ENCODE measurements around the gene OLFML3.

The OLFML3 gene

GRCh38 chr1:113958691-113959090 is 20.6 kb upstream of the OLFML3 start:
- no CpG with 5 or more reads among the region's 1 CpG for WGBS, 2 donors (ENCODE audit: extremely low coverage in 2 of 2, insufficient read length in 2 of 2, insufficient replicate concordance in 1 of 2)
- no peaks in the 10 kb centered on the region for H3K9me3 ChIP-seq (replicated peaks in 1 of 2; ENCODE audit: control insufficient read depth in 2 of 2, insufficient read depth in 1 of 2, low read depth in 1 of 2, low read length in 2 of 2)
- H3K79me1 ChIP-seq (ENCODE audit: low read depth, low read length) = no peaks in the 10 kb centered on the region
- no peak overlapping the region for H3K23ac ChIP-seq (ENCODE audit: low read depth, low read length, poor library complexity)
- DNase-seq (ENCODE audit: low spot score) = no peak
- H2BK15ac ChIP-seq (ENCODE audit: low read length) = no peak overlapping the region
- H3K18ac ChIP-seq (ENCODE audit: low read length) = no peak overlapping the region
- no peak overlapping the region for H3K4ac ChIP-seq (ENCODE audit: low read length)
- H4K91ac ChIP-seq (ENCODE audit: low read depth, low read length, poor library complexity) = no peak overlapping the region
- no peak overlapping the region for H2BK12ac ChIP-seq (ENCODE audit: low read length)
- no peak overlapping the region for H3K14ac ChIP-seq (ENCODE audit: low read length)
- H3K27ac ChIP-seq (replicated peaks; ENCODE audit: low read length) = no peak overlapping the region
- no peaks in the 10 kb centered on the region for H3K27me3 ChIP-seq (ENCODE audit: control insufficient read depth in 3 of 3, insufficient read depth in 3 of 3, low read depth in 1 of 3, low read length in 3 of 3)
- no peak overlapping the region for H3K4me2 ChIP-seq (ENCODE audit: insufficient read depth, low read length, poor library complexity, severe bottlenecking)
- H2BK5ac ChIP-seq (ENCODE audit: low read length) = no peak overlapping the region
- no peak overlapping the region for H2BK120ac ChIP-seq (ENCODE audit: low read depth, low read length)
- H4K8ac ChIP-seq (ENCODE audit: low read depth, low read length) = no peak overlapping the region
- no peak overlapping the region for H2AK5ac ChIP-seq (ENCODE audit: low read depth, low read length)
- peaks cover 11 to 95% of the 10 kb centered on the region in 2 donors for H3K36me3 ChIP-seq (replicated peaks in 1 of 2; ENCODE audit: control insufficient read depth in 2 of 2, insufficient read depth in 2 of 2, low read length in 2 of 2)
- H3K4me3 ChIP-seq (ENCODE audit: low read length in 2 of 2) = no peak overlapping the region
- peaks cover 0 to 3% of the 10 kb centered on the region in 2 donors for H3K4me1 ChIP-seq (ENCODE audit: control insufficient read depth in 2 of 2, insufficient read depth in 1 of 2, low read depth in 1 of 2, low read length in 2 of 2)
- no peak overlapping the region for H3K9ac ChIP-seq (ENCODE audit: low read depth, low read length, poor library complexity)
- no peak overlapping the region for H2AFZ ChIP-seq (ENCODE audit: low read length)

- DNase-seq (ENCODE audit: low spot score) = no peak
- no peak overlapping the region for H3K4ac ChIP-seq (ENCODE audit: low read length)
- no peak overlapping the region for H3K23ac ChIP-seq (ENCODE audit: low read depth, low read length, poor library complexity)
- peaks cover 14 to 84% of the 10 kb centered on the region in 2 donors for H3K36me3 ChIP-seq (replicated peaks in 1 of 2; ENCODE audit: control insufficient read depth in 2 of 2, insufficient read depth in 2 of 2, low read length in 2 of 2)
- H3K4me1 ChIP-seq (ENCODE audit: control insufficient read depth in 2 of 2, insufficient read depth in 1 of 2, low read depth in 1 of 2, low read length in 2 of 2) = peaks cover 4 to 5% of the 10 kb centered on the region in 2 donors
- H2AK5ac ChIP-seq (ENCODE audit: low read depth, low read length) = no peak overlapping the region
- no peak overlapping the region for H3K18ac ChIP-seq (ENCODE audit: low read length)
- H3K9me3 ChIP-seq (replicated peaks in 1 of 2; ENCODE audit: control insufficient read depth in 2 of 2, insufficient read depth in 1 of 2, low read depth in 1 of 2, low read length in 2 of 2) = peaks cover 2 to 19% of the 10 kb centered on the region in 2 donors
- no CpG with 5 or more reads among the region's 12 CpGs for WGBS, 2 donors (ENCODE audit: extremely low coverage in 2 of 2, insufficient read length in 2 of 2, insufficient replicate concordance in 1 of 2)
- H3K4me3 ChIP-seq (ENCODE audit: low read length in 2 of 2) = no peak overlapping the region
- no peak overlapping the region for H3K4me2 ChIP-seq (ENCODE audit: insufficient read depth, low read length, poor library complexity, severe bottlenecking)
- no peak overlapping the region for H2AFZ ChIP-seq (ENCODE audit: low read length)
- H2BK15ac ChIP-seq (ENCODE audit: low read length) = no peak overlapping the region
- H2BK5ac ChIP-seq (ENCODE audit: low read length) = no peak overlapping the region
- no peak overlapping the region for H2BK12ac ChIP-seq (ENCODE audit: low read length)
- H3K9ac ChIP-seq (ENCODE audit: low read depth, low read length, poor library complexity) = no peak overlapping the region
- no peak overlapping the region for H2BK120ac ChIP-seq (ENCODE audit: low read depth, low read length)
- H3K79me1 ChIP-seq (ENCODE audit: low read depth, low read length) = no peaks in the 10 kb centered on the region
- H4K8ac ChIP-seq (ENCODE audit: low read depth, low read length) = no peak overlapping the region
- H3K27me3 ChIP-seq (ENCODE audit: control insufficient read depth in 3 of 3, insufficient read depth in 3 of 3, low read depth in 1 of 3, low read length in 3 of 3) = no peaks in the 10 kb centered on the region
- H3K27ac ChIP-seq (replicated peaks; ENCODE audit: low read length) = no peak overlapping the region
- H3K14ac ChIP-seq (ENCODE audit: low read length) = no peak overlapping the region
- H4K91ac ChIP-seq (ENCODE audit: low read depth, low read length, poor library complexity) = no peak overlapping the region
These were observed 15.9 kb upstream of the OLFML3 start for GRCh38 chr1:113963281-113963906.

- no peak overlapping the region for H3K23ac ChIP-seq (ENCODE audit: low read depth, low read length, poor library complexity)
- H2AFZ ChIP-seq (ENCODE audit: low read length) = no peak overlapping the region
- no peak for DNase-seq (ENCODE audit: low spot score)
- H3K4me3 ChIP-seq (ENCODE audit: low read length in 2 of 2) = no peak overlapping the region
- H3K27me3 ChIP-seq (ENCODE audit: control insufficient read depth in 3 of 3, insufficient read depth in 3 of 3, low read depth in 1 of 3, low read length in 3 of 3) = no peaks in the 10 kb centered on the region
- no peak overlapping the region for H2BK120ac ChIP-seq (ENCODE audit: low read depth, low read length)
- no peak overlapping the region for H3K9ac ChIP-seq (ENCODE audit: low read depth, low read length, poor library complexity)
- H2BK15ac ChIP-seq (ENCODE audit: low read length) = no peak overlapping the region
- H4K8ac ChIP-seq (ENCODE audit: low read depth, low read length) = no peak overlapping the region
- H3K4me2 ChIP-seq (ENCODE audit: insufficient read depth, low read length, poor library complexity, severe bottlenecking) = no peak overlapping the region
- no peak overlapping the region for H3K4ac ChIP-seq (ENCODE audit: low read length)
- no peak overlapping the region for H2BK12ac ChIP-seq (ENCODE audit: low read length)
- H3K36me3 ChIP-seq (replicated peaks in 1 of 2; ENCODE audit: control insufficient read depth in 2 of 2, insufficient read depth in 2 of 2, low read length in 2 of 2) = peaks cover 23 to 84% of the 10 kb centered on the region in 2 donors
- WGBS, 2 donors (ENCODE audit: extremely low coverage in 2 of 2, insufficient read length in 2 of 2, insufficient replicate concordance in 1 of 2) = no CpG with 5 or more reads among the region's 4 CpGs
- H2AK5ac ChIP-seq (ENCODE audit: low read depth, low read length) = no peak overlapping the region
- no peak overlapping the region for H3K14ac ChIP-seq (ENCODE audit: low read length)
- no peak overlapping the region for H3K18ac ChIP-seq (ENCODE audit: low read length)
- no peak overlapping the region for H2BK5ac ChIP-seq (ENCODE audit: low read length)
- peaks cover 4 to 5% of the 10 kb centered on the region in 2 donors for H3K4me1 ChIP-seq (ENCODE audit: control insufficient read depth in 2 of 2, insufficient read depth in 1 of 2, low read depth in 1 of 2, low read length in 2 of 2)
- H3K27ac ChIP-seq (replicated peaks; ENCODE audit: low read length) = no peak overlapping the region
- no peak overlapping the region for H4K91ac ChIP-seq (ENCODE audit: low read depth, low read length, poor library complexity)
- H3K9me3 ChIP-seq (replicated peaks in 1 of 2; ENCODE audit: control insufficient read depth in 2 of 2, insufficient read depth in 1 of 2, low read depth in 1 of 2, low read length in 2 of 2) = peaks cover 2 to 19% of the 10 kb centered on the region in 2 donors
- no peaks in the 10 kb centered on the region for H3K79me1 ChIP-seq (ENCODE audit: low read depth, low read length)
These were observed 13.4 kb upstream of the OLFML3 start for GRCh38 chr1:113965703-113966412.

- H2BK120ac ChIP-seq (ENCODE audit: low read depth, low read length) = no peak overlapping the region
These were observed 6.3 kb upstream of the OLFML3 start for GRCh38 chr1:113972954-113973353.

More at GRCh38 chr1:113972954-113973353, 6.3 kb upstream of the OLFML3 start:
- Histone ChIP-seq H2BK15ac (ENCODE audit: low read length) (no peak overlapping the region), H3K27me3 (ENCODE audit: control insufficient read depth in 3 of 3, insufficient read depth in 3 of 3, low read depth in 1 of 3, low read length in 3 of 3) (peaks cover 0 to 2% (median 0%) of the 10 kb centered on the region in 3 experiments), H3K9me3 (replicated peaks in 1 of 2; ENCODE audit: control insufficient read depth in 2 of 2, insufficient read depth in 1 of 2, low read depth in 1 of 2, low read length in 2 of 2) (no peaks in the 10 kb centered on the region), H4K8ac (ENCODE audit: low read depth, low read length) (no peak overlapping the region), H3K4me2 (ENCODE audit: insufficient read depth, low read length, poor library complexity, severe bottlenecking) (no peak overlapping the region), H2BK12ac (ENCODE audit: low read length) (no peak overlapping the region), H3K9ac (ENCODE audit: low read depth, low read length, poor library complexity) (peak overlapping the region; percentile 65), H3K36me3 (replicated peaks in 1 of 2; ENCODE audit: control insufficient read depth in 2 of 2, insufficient read depth in 2 of 2, low read length in 2 of 2) (peaks cover 24 to 72% of the 10 kb centered on the region in 2 donors), H2AFZ (ENCODE audit: low read length) (no peak overlapping the region), H3K79me1 (ENCODE audit: low read depth, low read length) (no peaks in the 10 kb centered on the region), H3K18ac (ENCODE audit: low read length) (no peak overlapping the region), H3K4me3 (ENCODE audit: low read length in 2 of 2) (no peak overlapping the region), H3K14ac (ENCODE audit: low read length) (no peak overlapping the region), H3K23ac (ENCODE audit: low read depth, low read length, poor library complexity) (no peak overlapping the region), H3K4me1 (ENCODE audit: control insufficient read depth in 2 of 2, insufficient read depth in 1 of 2, low read depth in 1 of 2, low read length in 2 of 2) (peaks cover 6 to 28% of the 10 kb centered on the region in 2 donors), H2AK5ac (ENCODE audit: low read depth, low read length) (no peak overlapping the region), H4K91ac (ENCODE audit: low read depth, low read length, poor library complexity) (peak overlapping the region; percentile 90), H3K4ac (ENCODE audit: low read length) (no peak overlapping the region), H3K27ac (replicated peaks; ENCODE audit: low read length) (no peak overlapping the region), H2BK5ac (ENCODE audit: low read length) (no peak overlapping the region)
- WGBS, 2 donors (ENCODE audit: extremely low coverage in 2 of 2, insufficient read length in 2 of 2, insufficient replicate concordance in 1 of 2) = no CpG with 5 or more reads among the region's 9 CpGs
- DNase-seq (ENCODE audit: low spot score) = no peak

Measured in neuronal stem cell (in vitro differentiated cells).